ENCODE data around the gene CDKN2AIP.
"Not testable (repeated sequence)": the region's sequence is repeated elsewhere in the genome, so short reads cannot be mapped to it uniquely, and the experiment has no call there.

CDKN2AIP gene

GRCh38 chr4:183449193-183449882 lies 4.9 kb downstream of the CDKN2AIP start:
- Mint-ChIP-seq H3K27ac (no peak overlapping the region), H3K36me3 (ENCODE audit: low read depth) (peaks cover 93% of the 10 kb centered on the region), H3K4me1 (ENCODE audit: low read depth) (peaks cover 44% of the 10 kb centered on the region), H3K9me3 (no peaks in the 10 kb centered on the region), H3K27me3 (no peaks in the 10 kb centered on the region), H3K4me3 (no peak overlapping the region)
- no peak for DNase-seq

GRCh38 chr4:183450108-183450507 lies 5.7 kb downstream of the CDKN2AIP start:
- peaks cover 94% of the 10 kb centered on the region for H3K36me3 Mint-ChIP-seq (ENCODE audit: low read depth)
- no peak overlapping the region for H3K4me3 Mint-ChIP-seq
- DNase-seq = no peak
- H3K27ac Mint-ChIP-seq = no peak overlapping the region
- no peaks in the 10 kb centered on the region for H3K9me3 Mint-ChIP-seq
- no peaks in the 10 kb centered on the region for H3K27me3 Mint-ChIP-seq
- H3K4me1 Mint-ChIP-seq (ENCODE audit: low read depth) = peaks cover 49% of the 10 kb centered on the region

- peaks cover 53% of the 10 kb centered on the region for H3K36me3 Mint-ChIP-seq (ENCODE audit: low read depth)
- no peak for DNase-seq
- H3K4me1 Mint-ChIP-seq (ENCODE audit: low read depth) = peaks cover 18% of the 10 kb centered on the region
- H3K9me3 Mint-ChIP-seq = no peaks in the 10 kb centered on the region
- H3K27me3 Mint-ChIP-seq = no peaks in the 10 kb centered on the region
- no peak overlapping the region for H3K4me3 Mint-ChIP-seq
- H3K27ac Mint-ChIP-seq = peak overlapping the region; percentile 70
Observed at GRCh38 chr4:183455431-183456195, 11.2 kb downstream of the CDKN2AIP start.

- H3K27ac Mint-ChIP-seq = no peak overlapping the region
- DNase-seq = no peak
- no peak overlapping the region for H3K4me3 Mint-ChIP-seq
- no peaks in the 10 kb centered on the region for H3K9me3 Mint-ChIP-seq
- peaks cover 31% of the 10 kb centered on the region for H3K36me3 Mint-ChIP-seq (ENCODE audit: low read depth)
- no peaks in the 10 kb centered on the region for H3K27me3 Mint-ChIP-seq
- H3K4me1 Mint-ChIP-seq (ENCODE audit: low read depth) = peaks cover 15% of the 10 kb centered on the region
Observed at GRCh38 chr4:183458005-183458404, 13.6 kb downstream of the CDKN2AIP start.

- H3K4me3 Mint-ChIP-seq; H3K36me3 Mint-ChIP-seq (ENCODE audit: low read depth); H3K4me1 Mint-ChIP-seq (ENCODE audit: low read depth); H3K9me3 Mint-ChIP-seq; DNase-seq; H3K27me3 Mint-ChIP-seq; H3K27ac Mint-ChIP-seq: not testable (repeated sequence)
Observed at GRCh38 chr4:183463903-183464619, 19.6 kb downstream of the CDKN2AIP start.

GRCh38 chr4:183465879-183466278 lies 21.4 kb downstream of the CDKN2AIP start:
- H3K36me3 Mint-ChIP-seq (ENCODE audit: low read depth); H3K27me3 Mint-ChIP-seq; DNase-seq; H3K4me3 Mint-ChIP-seq; H3K4me1 Mint-ChIP-seq (ENCODE audit: low read depth); H3K27ac Mint-ChIP-seq; H3K9me3 Mint-ChIP-seq: not testable (repeated sequence)

GRCh38 chr4:183467246-183467645 lies 22.8 kb downstream of the CDKN2AIP start:
- Mint-ChIP-seq H3K27me3 (no peaks in the 10 kb centered on the region), H3K36me3 (ENCODE audit: low read depth) (peaks cover 3% of the 10 kb centered on the region), H3K4me3 (no peak overlapping the region), H3K27ac (no peak overlapping the region), H3K9me3 (peaks cover 2% of the 10 kb centered on the region), H3K4me1 (ENCODE audit: low read depth) (peaks cover under 1% of the 10 kb centered on the region)
- DNase-seq = no peak

- Mint-ChIP-seq H3K36me3 (ENCODE audit: low read depth) (peaks cover 2% of the 10 kb centered on the region), H3K27ac (no peak overlapping the region), H3K4me3 (no peak overlapping the region), H3K9me3 (peaks cover 2% of the 10 kb centered on the region), H3K4me1 (ENCODE audit: low read depth) (peaks cover 4% of the 10 kb centered on the region), H3K27me3 (no peaks in the 10 kb centered on the region)
- no peak for DNase-seq
Observed at GRCh38 chr4:183468210-183469095, 24.0 kb downstream of the CDKN2AIP start.

- no peaks in the 10 kb centered on the region for H3K9me3 Mint-ChIP-seq
- H3K27me3 Mint-ChIP-seq = no peaks in the 10 kb centered on the region
- DNase-seq = no peak
- no peak overlapping the region for H3K4me3 Mint-ChIP-seq
- no peak overlapping the region for H3K27ac Mint-ChIP-seq
- peaks cover 4% of the 10 kb centered on the region for H3K4me1 Mint-ChIP-seq (ENCODE audit: low read depth)
- H3K36me3 Mint-ChIP-seq (ENCODE audit: low read depth) = peaks cover under 1% of the 10 kb centered on the region
Observed at GRCh38 chr4:183469285-183469684, 24.8 kb downstream of the CDKN2AIP start.

- no peaks in the 10 kb centered on the region for H3K36me3 Mint-ChIP-seq (ENCODE audit: low read depth)
- no peak overlapping the region for H3K4me3 Mint-ChIP-seq
- H3K9me3 Mint-ChIP-seq = no peaks in the 10 kb centered on the region
- no peak overlapping the region for H3K27ac Mint-ChIP-seq
- no peak for DNase-seq
- no peaks in the 10 kb centered on the region for H3K27me3 Mint-ChIP-seq
- H3K4me1 Mint-ChIP-seq (ENCODE audit: low read depth) = peaks cover 4% of the 10 kb centered on the region
Observed at GRCh38 chr4:183469936-183470335, 25.5 kb downstream of the CDKN2AIP start.

- Mint-ChIP-seq H3K27me3 (no peaks in the 10 kb centered on the region), H3K27ac (no peak overlapping the region), H3K36me3 (ENCODE audit: low read depth) (no peaks in the 10 kb centered on the region), H3K4me1 (ENCODE audit: low read depth) (peaks cover 4% of the 10 kb centered on the region), H3K9me3 (no peaks in the 10 kb centered on the region), H3K4me3 (no peak overlapping the region)
- DNase-seq = no peak
Observed at GRCh38 chr4:183470821-183471220, 26.4 kb downstream of the CDKN2AIP start.

- Mint-ChIP-seq H3K36me3 (ENCODE audit: low read depth) (no peaks in the 10 kb centered on the region), H3K27ac (no peak overlapping the region), H3K4me1 (ENCODE audit: low read depth) (peaks cover 4% of the 10 kb centered on the region), H3K4me3 (no peak overlapping the region), H3K27me3 (no peaks in the 10 kb centered on the region), H3K9me3 (no peaks in the 10 kb centered on the region)
- peak; percentile 83 for DNase-seq
Observed at GRCh38 chr4:183471946-183472708, 27.7 kb downstream of the CDKN2AIP start.

- Mint-ChIP-seq H3K27me3 (no peaks in the 10 kb centered on the region), H3K27ac (no peak overlapping the region), H3K36me3 (ENCODE audit: low read depth) (no peaks in the 10 kb centered on the region), H3K4me3 (no peak overlapping the region), H3K4me1 (ENCODE audit: low read depth) (no peaks in the 10 kb centered on the region), H3K9me3 (no peaks in the 10 kb centered on the region)
- DNase-seq = no peak
Observed at GRCh38 chr4:183478123-183478522, 33.7 kb downstream of the CDKN2AIP start.

All from activated T-cell treated with anti-CD3 and anti-CD28 coated beads, Interleukin-2, amount 50 U/mL, for 24 hours (primary cell).